ENCODE data around the gene STPG2.

DNA sequence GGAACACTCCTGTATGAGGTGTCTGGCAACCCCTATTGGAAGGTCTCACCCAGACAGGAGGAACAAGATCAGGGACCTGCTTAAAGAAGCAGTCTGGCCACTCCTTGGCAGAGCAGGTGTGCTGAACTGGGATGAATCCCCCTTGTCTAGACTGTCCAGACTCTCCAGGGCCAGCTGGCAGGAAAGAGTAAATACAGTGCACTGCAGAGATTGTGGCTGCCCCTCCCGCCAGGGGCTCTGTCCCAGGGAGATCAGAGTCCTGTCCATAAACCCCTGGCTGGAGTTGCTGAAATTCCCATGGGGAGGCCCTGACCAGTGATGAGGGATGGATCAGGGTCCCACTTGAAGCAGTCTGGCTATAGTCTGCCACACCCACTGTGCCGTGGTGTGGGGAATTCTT lies 17.7 kb downstream of the STPG2 start:
- TF ChIP-seq, protein P1, sequence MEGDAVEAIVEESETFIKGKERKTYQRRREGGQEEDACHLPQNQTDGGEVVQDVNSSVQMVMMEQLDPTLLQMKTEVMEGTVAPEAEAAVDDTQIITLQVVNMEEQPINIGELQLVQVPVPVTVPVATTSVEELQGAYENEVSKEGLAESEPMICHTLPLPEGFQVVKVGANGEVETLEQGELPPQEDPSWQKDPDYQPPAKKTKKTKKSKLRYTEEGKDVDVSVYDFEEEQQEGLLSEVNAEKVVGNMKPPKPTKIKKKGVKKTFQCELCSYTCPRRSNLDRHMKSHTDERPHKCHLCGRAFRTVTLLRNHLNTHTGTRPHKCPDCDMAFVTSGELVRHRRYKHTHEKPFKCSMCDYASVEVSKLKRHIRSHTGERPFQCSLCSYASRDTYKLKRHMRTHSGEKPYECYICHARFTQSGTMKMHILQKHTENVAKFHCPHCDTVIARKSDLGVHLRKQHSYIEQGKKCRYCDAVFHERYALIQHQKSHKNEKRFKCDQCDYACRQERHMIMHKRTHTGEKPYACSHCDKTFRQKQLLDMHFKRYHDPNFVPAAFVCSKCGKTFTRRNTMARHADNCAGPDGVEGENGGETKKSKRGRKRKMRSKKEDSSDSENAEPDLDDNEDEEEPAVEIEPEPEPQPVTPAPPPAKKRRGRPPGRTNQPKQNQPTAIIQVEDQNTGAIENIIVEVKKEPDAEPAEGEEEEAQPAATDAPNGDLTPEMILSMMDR (IDR thresholded peaks at IDR 0.05) = no peak
- no peak for TF ChIP-seq EZH2 (IDR thresholded peaks at IDR 0.05; ENCODE audit: borderline replicate concordance, insufficient read depth, low read depth, low read length, poor library complexity, severe bottlenecking)

Measured in B cell (primary cell).